Astrocyte (in vitro differentiated cells and primary cell): ENCODE data around the gene SLC6A2. TPM values are rescaled to one million over a fixed set of nuclear protein-coding genes. Genes with fewer than 3 reads are reported as not detected.

Experiments used
- DNase-seq: peaks from one replicate; pipeline ENCODE4 v3.0.0-alpha.2; 2010; ENCODE audit warnings: low read depth
- FAIRE-seq: peaks from 2 replicates; lab custom pipeline; 2011; peaks lifted over from hg19 to GRCh38; lab: Jason Lieb, UNC
- H2AFZ ChIP-seq: 2 replicates; pipeline ENCODE4 v1.6.0; 2012; ENCODE audit warnings: low read depth, low read length, inconsistent platforms
- H3K27ac ChIP-seq: 2 replicates; pipeline ENCODE4 v1.5.1; 2011; ENCODE audit warnings: low read depth, low read length, inconsistent platforms
- H3K27me3 ChIP-seq: 2 replicates; pipeline ENCODE4 v1.6.0; 2011; ENCODE audit warnings: low read length, inconsistent platforms; ENCODE audit not compliant: insufficient read depth
- H3K36me3 ChIP-seq: 2 replicates; pipeline ENCODE4 v1.5.1; 2011; ENCODE audit warnings: low read length, inconsistent platforms; ENCODE audit not compliant: insufficient read depth
- H3K4me1 ChIP-seq: 2 replicates; pipeline ENCODE4 v1.5.1; 2011; ENCODE audit warnings: low read length, inconsistent platforms; ENCODE audit not compliant: insufficient read depth
- H3K4me2 ChIP-seq: 2 replicates; pipeline ENCODE4 v1.6.0; 2012; ENCODE audit warnings: low read length, inconsistent platforms
- H3K4me3 ChIP-seq: 2 replicates; pipeline ENCODE4 v1.5.1; 2011; ENCODE audit warnings: low read depth, mild to moderate bottlenecking, low read length, inconsistent platforms; ENCODE audit not compliant: insufficient read depth
- H3K79me2 ChIP-seq: 2 replicates; pipeline ENCODE4 v1.6.0; 2012; ENCODE audit warnings: mild to moderate bottlenecking, low read length, inconsistent platforms; ENCODE audit not compliant: insufficient read depth
- H3K9ac ChIP-seq: 2 replicates; pipeline ENCODE4 v1.6.0; 2012; ENCODE audit warnings: mild to moderate bottlenecking, low read length, inconsistent platforms
- H3K9me3 ChIP-seq: 2 replicates; pipeline ENCODE4 v1.5.1; 2012; ENCODE audit warnings: low read depth, mild to moderate bottlenecking, low read length, inconsistent platforms; ENCODE audit not compliant: insufficient read depth
- H4K20me1 ChIP-seq: 2 replicates; pipeline ENCODE4 v1.6.0; 2012; ENCODE audit warnings: low read length, inconsistent platforms; ENCODE audit not compliant: insufficient read depth
- H3K27ac Mint-ChIP-seq: one replicate; pipeline ENCODE4 v1.8.0; 2021; ENCODE audit warnings: mild to moderate bottlenecking, mixed read lengths; ENCODE audit not compliant: unreplicated experiment
- H3K27me3 Mint-ChIP-seq: one replicate; pipeline ENCODE4 v1.8.0; 2021; ENCODE audit warnings: low read depth, mixed read lengths; ENCODE audit not compliant: unreplicated experiment
- H3K36me3 Mint-ChIP-seq: one replicate; pipeline ENCODE4 v1.8.0; 2021; ENCODE audit warnings: low read depth, mixed read lengths; ENCODE audit not compliant: unreplicated experiment
- H3K4me1 Mint-ChIP-seq: one replicate; pipeline ENCODE4 v1.8.0; 2021; ENCODE audit warnings: low read depth, mixed read lengths; ENCODE audit not compliant: unreplicated experiment
- H3K4me3 Mint-ChIP-seq: one replicate; pipeline ENCODE4 v1.8.0; 2021; ENCODE audit warnings: mild to moderate bottlenecking, moderate library complexity, mixed read lengths; ENCODE audit not compliant: unreplicated experiment
- H3K9me3 Mint-ChIP-seq: one replicate; pipeline ENCODE4 v1.8.0; 2021; ENCODE audit warnings: mild to moderate bottlenecking, mixed read lengths; ENCODE audit not compliant: unreplicated experiment
- EZH2 ChIP-seq: IDR thresholded peaks from 2 replicates; pipeline ENCODE4 v1.6.1; 2012; ENCODE audit warnings: mild to moderate bottlenecking, low read length, inconsistent platforms; ENCODE audit not compliant: insufficient read depth
- total RNA-seq: library from RNA; stranded (reverse); gene quantifications from 2 replicates; pipeline ENCODE4 v1.2.1, GENCODE V29; 2021
- TF ChIP-seq, protein P1 (sequence below): IDR thresholded peaks from 2 replicates; pipeline ENCODE4 v1.5.1; 2011; ENCODE audit warnings: low read depth, mild to moderate bottlenecking, inconsistent platforms, low read length, moderate library complexity; ENCODE audit not compliant: insufficient read depth

SLC6A2 gene
- total RNA-seq, 1 donor from 2014 or later: not detected

DNA sequence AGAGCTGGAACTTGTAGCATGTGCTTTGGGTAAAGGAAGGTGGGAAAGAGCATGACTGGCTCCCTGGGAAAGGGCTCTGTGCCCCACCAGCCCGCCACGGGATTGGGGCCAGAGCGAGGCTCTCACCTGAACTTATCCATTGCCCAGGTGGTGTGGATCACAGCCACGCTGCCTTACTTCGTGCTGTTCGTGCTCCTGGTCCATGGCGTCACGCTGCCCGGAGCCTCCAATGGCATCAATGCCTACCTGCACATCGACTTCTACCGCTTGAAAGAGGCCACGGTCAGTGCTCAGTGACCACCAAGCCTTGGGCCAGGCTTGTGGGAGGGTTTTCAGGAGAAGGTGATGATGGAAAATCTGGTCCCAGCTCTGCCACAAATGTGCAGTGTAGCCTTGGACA, 36.0 kb downstream of the SLC6A2 start:
- Histone ChIP-seq H4K20me1 (no peaks in the 10 kb centered on the region), H3K4me1 (no peaks in the 10 kb centered on the region), H3K9me3 (no peaks in the 10 kb centered on the region), H3K9ac (no peak overlapping the region), H3K4me3 (no peak overlapping the region), H2AFZ (no peak overlapping the region), H3K27me3 (no peaks in the 10 kb centered on the region), H3K79me2 (no peaks in the 10 kb centered on the region), H3K36me3 (no peaks in the 10 kb centered on the region), H3K27ac (no peak overlapping the region), H3K4me2 (no peak overlapping the region)
- Mint-ChIP-seq H3K36me3 (peaks cover 2% of the 10 kb centered on the region), H3K27ac (no peak overlapping the region), H3K4me3 (no peak overlapping the region), H3K27me3 (peaks cover 51% of the 10 kb centered on the region), H3K9me3 (peaks cover 2% of the 10 kb centered on the region), H3K4me1 (no peaks in the 10 kb centered on the region)
- FAIRE-seq: no peak
- DNase-seq: no peak
- TF ChIP-seq, protein P1, sequence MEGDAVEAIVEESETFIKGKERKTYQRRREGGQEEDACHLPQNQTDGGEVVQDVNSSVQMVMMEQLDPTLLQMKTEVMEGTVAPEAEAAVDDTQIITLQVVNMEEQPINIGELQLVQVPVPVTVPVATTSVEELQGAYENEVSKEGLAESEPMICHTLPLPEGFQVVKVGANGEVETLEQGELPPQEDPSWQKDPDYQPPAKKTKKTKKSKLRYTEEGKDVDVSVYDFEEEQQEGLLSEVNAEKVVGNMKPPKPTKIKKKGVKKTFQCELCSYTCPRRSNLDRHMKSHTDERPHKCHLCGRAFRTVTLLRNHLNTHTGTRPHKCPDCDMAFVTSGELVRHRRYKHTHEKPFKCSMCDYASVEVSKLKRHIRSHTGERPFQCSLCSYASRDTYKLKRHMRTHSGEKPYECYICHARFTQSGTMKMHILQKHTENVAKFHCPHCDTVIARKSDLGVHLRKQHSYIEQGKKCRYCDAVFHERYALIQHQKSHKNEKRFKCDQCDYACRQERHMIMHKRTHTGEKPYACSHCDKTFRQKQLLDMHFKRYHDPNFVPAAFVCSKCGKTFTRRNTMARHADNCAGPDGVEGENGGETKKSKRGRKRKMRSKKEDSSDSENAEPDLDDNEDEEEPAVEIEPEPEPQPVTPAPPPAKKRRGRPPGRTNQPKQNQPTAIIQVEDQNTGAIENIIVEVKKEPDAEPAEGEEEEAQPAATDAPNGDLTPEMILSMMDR: no peak
- TF ChIP-seq EZH2: no peak

- Mint-ChIP-seq H3K27me3 (peaks cover 24% of the 10 kb centered on the region), H3K4me1 (no peaks in the 10 kb centered on the region), H3K4me3 (no peak overlapping the region), H3K36me3 (no peaks in the 10 kb centered on the region), H3K27ac (no peak overlapping the region), H3K9me3 (no peaks in the 10 kb centered on the region)
- no peaks in the 10 kb centered on the region for H3K4me1 ChIP-seq
- no peak for DNase-seq
- H3K36me3 ChIP-seq: no peaks in the 10 kb centered on the region
- H3K4me3 ChIP-seq: no peak overlapping the region
- no peaks in the 10 kb centered on the region for H3K9me3 ChIP-seq
- H3K27ac ChIP-seq: no peak overlapping the region
- H3K27me3 ChIP-seq: no peaks in the 10 kb centered on the region
- H3K9ac ChIP-seq: no peak overlapping the region
- no peak for FAIRE-seq
- no peaks in the 10 kb centered on the region for H3K79me2 ChIP-seq
- no peak overlapping the region for H2AFZ ChIP-seq
- H4K20me1 ChIP-seq: no peaks in the 10 kb centered on the region
- no peak overlapping the region for H3K4me2 ChIP-seq
- TF ChIP-seq, protein P1: no peak
- no peak for TF ChIP-seq EZH2
Observed at GRCh38 chr16:55695595-55695994, 39.8 kb downstream of the SLC6A2 start.

DNA sequence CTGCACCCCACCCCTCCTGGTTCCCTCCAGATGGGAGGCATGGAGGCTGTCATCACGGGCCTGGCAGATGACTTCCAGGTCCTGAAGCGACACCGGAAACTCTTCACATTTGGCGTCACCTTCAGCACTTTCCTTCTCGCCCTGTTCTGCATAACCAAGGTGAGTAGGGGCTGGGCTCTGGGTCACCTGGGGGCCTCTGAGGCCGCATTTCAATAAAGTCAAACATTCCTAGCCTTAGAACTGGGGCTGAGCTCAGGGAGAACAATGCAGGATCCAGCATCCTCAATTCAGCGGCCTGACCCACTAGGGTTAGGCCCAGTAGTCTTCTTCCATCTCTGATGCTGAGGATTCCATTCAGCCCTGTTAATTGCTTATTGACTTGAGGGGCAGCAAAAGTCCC, 42.1 kb downstream of the SLC6A2 start:
- Histone ChIP-seq H3K4me1 (no peaks in the 10 kb centered on the region), H3K36me3 (no peaks in the 10 kb centered on the region), H3K27me3 (no peaks in the 10 kb centered on the region), H3K27ac (no peak overlapping the region), H3K4me3 (no peak overlapping the region), H3K79me2 (no peaks in the 10 kb centered on the region), H3K9ac (no peak overlapping the region), H4K20me1 (no peaks in the 10 kb centered on the region), H2AFZ (no peak overlapping the region), H3K4me2 (no peak overlapping the region), H3K9me3 (no peaks in the 10 kb centered on the region)
- Mint-ChIP-seq H3K27me3 (peaks cover 19% of the 10 kb centered on the region), H3K27ac (no peak overlapping the region), H3K4me1 (peaks cover 5% of the 10 kb centered on the region), H3K4me3 (no peak overlapping the region), H3K36me3 (no peaks in the 10 kb centered on the region), H3K9me3 (no peaks in the 10 kb centered on the region)
- no peak for FAIRE-seq
- no peak for DNase-seq
- TF ChIP-seq EZH2: no peak
- TF ChIP-seq, protein P1: no peak
